ENCODE measurements around the gene DSN1. TPM values are rescaled to one million over a fixed set of nuclear protein-coding genes. Genes with fewer than 3 reads are reported as not detected.

The DSN1 gene
- polyA plus RNA-seq, 1 donor from 2014 or later: 15.4 TPM

- H3K27me3 Mint-ChIP-seq: no peaks in the 10 kb centered on the region
- H3K36me3 Mint-ChIP-seq: peaks cover 3% of the 10 kb centered on the region
- H3K9me3 Mint-ChIP-seq: no peaks in the 10 kb centered on the region
- H3K4me3 Mint-ChIP-seq: no peak overlapping the region
- H3K27ac Mint-ChIP-seq: no peak overlapping the region
- peaks cover 0 to 10% (median 0%) of the 10 kb centered on the region in 3 donors for H3K4me1 Mint-ChIP-seq
Observed at GRCh38 chr20:36712775-36713174, 60.8 kb downstream of the DSN1 start.

- H3K9me3 Mint-ChIP-seq: no peaks in the 10 kb centered on the region
- H3K4me3 Mint-ChIP-seq: no peak overlapping the region
- H3K4me1 Mint-ChIP-seq: peaks cover 0 to 5% (median 0%) of the 10 kb centered on the region in 3 donors
- no peaks in the 10 kb centered on the region for H3K27me3 Mint-ChIP-seq
- peaks cover 7% of the 10 kb centered on the region for H3K36me3 Mint-ChIP-seq
- H3K27ac Mint-ChIP-seq: no peak overlapping the region
Observed at GRCh38 chr20:36709126-36709525, 64.4 kb downstream of the DSN1 start.

DNA sequence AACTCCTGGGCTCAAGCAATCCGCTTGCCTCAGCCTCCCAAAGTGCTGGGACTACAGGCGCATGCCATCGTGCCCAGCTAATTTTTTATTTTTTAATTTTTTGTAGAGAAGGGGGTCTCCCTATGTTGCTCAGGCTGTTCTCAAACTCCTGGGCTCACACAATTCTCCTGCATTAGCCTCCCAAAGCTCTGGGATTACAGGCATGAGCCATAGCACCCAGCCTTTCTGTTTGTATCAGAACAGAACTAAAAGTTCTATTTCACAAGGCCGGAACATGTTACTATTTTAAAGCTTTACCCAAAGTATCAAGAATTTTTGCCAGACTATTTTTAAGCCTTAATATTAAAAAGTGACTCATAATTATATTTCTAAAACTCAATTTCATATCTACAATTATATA, 70.0 kb downstream of the DSN1 start:
- H3K27ac Mint-ChIP-seq: no peak overlapping the region
- H3K4me1 Mint-ChIP-seq: peaks cover 4 to 5% (median 4%) of the 10 kb centered on the region in 3 donors
- H3K27me3 Mint-ChIP-seq: no peaks in the 10 kb centered on the region
- H3K36me3 Mint-ChIP-seq: peaks cover 6% of the 10 kb centered on the region
- no peaks in the 10 kb centered on the region for H3K9me3 Mint-ChIP-seq
- H3K4me3 Mint-ChIP-seq: no peak overlapping the region

Other genes starting within 250 kb of the DSN1 start
- 2.9 TPM for gene MYL9, start 232.2 kb downstream of the DSN1 start, polyA plus RNA-seq
- gene TGIF2, start 200.2 kb downstream of the DSN1 start, polyA plus RNA-seq: 36.3 TPM
- gene RAB5IF, start 168.0 kb downstream of the DSN1 start, polyA plus RNA-seq: 126 TPM
- gene SLA2, start 127.6 kb downstream of the DSN1 start, polyA plus RNA-seq: 0.68 TPM
- 35.4 TPM for gene NDRG3, start 27.7 kb downstream of the DSN1 start, polyA plus RNA-seq
- gene TLDC2, start 102.4 kb upstream of the DSN1 start, polyA plus RNA-seq: not detected
- gene SAMHD1, start 177.9 kb upstream of the DSN1 start, polyA plus RNA-seq: 23.2 TPM

Data from IgD-negative memory B cell (primary cell).